Measurements from ENCODE around the gene SKI. TPM values are rescaled to one million over a fixed set of nuclear protein-coding genes. Genes with fewer than 3 reads are reported as not detected.

The SKI gene
- total and polyA plus RNA-seq, 9 of the 15 experiments (the other 6 are each of a cell fraction or from before 2014, with no cell fraction given) = 0.10 to 60.5 (median 4.6) TPM

GRCh38 chr1:2229037-2229864, 1.1 kb downstream of the SKI start:
- DNase-seq (ENCODE audit: extremely low read depth in 1 of 4, low spot score in 3 of 4) = peak in 2 of 4 experiments; percentile 51 to 74
- Histone ChIP-seq H3K9me1 (ENCODE audit: control insufficient read depth, insufficient read depth, low read length) (peaks cover 32% of the 10 kb centered on the region), H3K4me3 (peak overlapping the region; percentile 53), H3K27ac (ENCODE audit: extremely low read depth, low read depth, low read length) (peak overlapping the region; percentile 58), H4K20me1 (replicated peaks; ENCODE audit: control insufficient read depth, insufficient read depth, low read length) (peaks cover 56% of the 10 kb centered on the region), H3K4me2 (ENCODE audit: insufficient read depth, low read length) (peak overlapping the region; percentile 96), H3K4me1 (replicated peaks in 1 of 2; ENCODE audit: control insufficient read depth in 2 of 2, insufficient read depth in 2 of 2, low read length in 2 of 2) (peaks cover 36 to 76% of the 10 kb centered on the region in 2 experiments), H3K27me3 (ENCODE audit: control insufficient read depth in 2 of 2, insufficient read depth in 2 of 2, low read length in 2 of 2) (no peaks in the 10 kb centered on the region), H3K9ac (ENCODE audit: insufficient read depth in 1 of 2, low read depth in 2 of 2, low read length in 2 of 2) (peak overlapping the region; percentile 65 to 96; a peak in 3 of 4 replicates), H3K79me2 (ENCODE audit: control insufficient read depth, insufficient read depth, low read length) (peaks cover 61% of the 10 kb centered on the region), H3K36me3 (ENCODE audit: control insufficient read depth, insufficient read depth, low read length) (peaks cover 12% of the 10 kb centered on the region; the same call in 2 of the 3 replicates), H3K9me3 (replicated peaks; ENCODE audit: control insufficient read depth, insufficient read depth, low read depth, low read length) (no peaks in the 10 kb centered on the region), H2AFZ (ENCODE audit: low read depth, low read length) (no peak overlapping the region)
- WGBS (ENCODE audit: insufficient coverage, low coverage, missing lambda C conversion rate) = under 1% methylated on average over 75 of the region's 77 CpGs
- in situ Hi-C loops (cut with MboI) = no loop called here
- ChIA-PET CTCF (ENCODE audit: low intra/inter-chr PET ratio) (no interaction called here), POLR2A (interaction anchor here (0.6 to 4.0 kb wide), 17 partner anchors 9 to 1319 kb away, joined by 3 to 33 read pairs (median 4); no protein-coding TSS in a partner anchor)
- BruUV-seq (replicated peaks) = no TSS peak
- intact Hi-C loops (cut with micrococcal nuclease) = loop anchor here (10.0 kb wide), 1 partner anchor 924 kb away; the partner anchor contains the start of genes ACAP3 and PUSL1
- peak; percentile 26 for FAIRE-seq
- ATAC-seq = peak; percentile 7
- TF ChIP-seq GTF2F1 (IDR thresholded peaks at IDR 0.05; ENCODE audit: low read depth, low read length) = peak; percentile 41; the same call in 1 of the 2 replicates
- no peak for TF ChIP-seq KLF10 (CRISPR knock-in tag; IDR thresholded peaks at IDR 0.05)
- no peak for TF ChIP-seq HMBOX1 (IDR thresholded peaks at IDR 0.05)
- TF ChIP-seq ZFP30 (CRISPR knock-in tag; IDR thresholded peaks at IDR 0.05; ENCODE audit: borderline replicate concordance) = no peak
- no peak for TF ChIP-seq ZNF407 (IDR thresholded peaks at IDR 0.05; ENCODE audit: low read depth)
- 0 out of 2 replicates have a peak, but pooled peaks have one; percentile 6 for TF ChIP-seq STAG1 (CRISPR knock-in tag; IDR thresholded peaks at IDR 0.05; ENCODE audit: borderline replicate concordance)
- no peak for TF ChIP-seq MIER1 (IDR thresholded peaks at IDR 0.05; ENCODE audit: low read depth)
- TF ChIP-seq KDM2B (CRISPR knock-in tag; IDR thresholded peaks at IDR 0.05) = peak; percentile 86; the same call in 1 of the 2 replicates
- TF ChIP-seq BHLHE40 (IDR thresholded peaks at IDR 0.05; ENCODE audit: low read length) = no peak
- TF ChIP-seq SMAD3 (CRISPR knock-in tag; conservative IDR thresholded peaks at IDR 0.05) = no peak
- TF ChIP-seq ZBED1 (IDR thresholded peaks at IDR 0.05) = no peak
- TF ChIP-seq ZBTB12 (CRISPR knock-in tag; IDR thresholded peaks at IDR 0.05) = no peak

All from K562 (cell line).